Stimulated activated CD8-positive, alpha-beta memory T cell treated with anti-CD3 and anti-CD28 coated beads, Interleukin-15, amount 100 ng/mL, for 1 hour (primary cell): Measurements from ENCODE around the gene IGFL2.

Experiments
- DNase-seq: peaks from one replicate; pipeline ENCODE4 v3.0.0-alpha.2; 2020; ENCODE audit warnings: low read depth

IGFL2 gene

DNA sequence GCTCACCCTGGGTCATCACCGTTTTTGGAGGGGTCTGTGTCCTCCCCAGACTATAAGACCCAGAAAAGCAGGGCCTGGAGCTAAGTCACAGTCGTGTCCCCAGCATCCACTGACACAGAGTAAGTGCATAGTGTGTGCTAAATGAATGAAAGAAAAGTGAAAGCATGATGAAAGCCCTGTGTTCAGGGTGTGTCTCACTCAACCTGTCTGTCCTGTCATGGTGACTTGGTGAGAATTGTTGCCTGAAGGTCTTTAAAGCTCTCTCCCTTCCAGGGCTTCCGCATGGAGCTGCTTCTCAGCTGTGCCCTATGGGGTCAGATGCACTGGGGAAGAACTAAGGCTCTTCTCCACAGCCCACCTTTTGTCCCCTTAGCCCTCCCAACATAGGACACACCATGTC is 61.0 kb downstream of the IGFL2 start:
- no peak for DNase-seq

DNA sequence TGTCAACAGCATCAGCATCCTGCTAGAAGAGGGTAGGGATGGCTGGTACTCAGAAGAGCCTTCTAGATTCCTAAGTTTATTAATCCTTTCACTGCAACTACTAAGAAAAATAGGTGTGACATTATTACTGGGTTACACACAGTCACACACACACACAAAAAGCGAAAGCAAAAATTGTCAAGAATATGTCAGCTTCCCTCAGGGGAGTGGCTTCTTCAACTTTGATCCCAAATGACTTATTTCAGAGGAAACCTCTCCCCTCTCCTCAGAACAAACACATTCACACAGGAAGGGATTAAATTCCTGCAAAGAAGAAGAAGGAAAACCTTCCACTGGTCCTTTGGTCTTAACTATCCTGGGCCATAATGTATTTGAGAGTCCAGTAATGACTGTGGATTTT is 61.4 kb downstream of the IGFL2 start:
- no peak for DNase-seq

DNA sequence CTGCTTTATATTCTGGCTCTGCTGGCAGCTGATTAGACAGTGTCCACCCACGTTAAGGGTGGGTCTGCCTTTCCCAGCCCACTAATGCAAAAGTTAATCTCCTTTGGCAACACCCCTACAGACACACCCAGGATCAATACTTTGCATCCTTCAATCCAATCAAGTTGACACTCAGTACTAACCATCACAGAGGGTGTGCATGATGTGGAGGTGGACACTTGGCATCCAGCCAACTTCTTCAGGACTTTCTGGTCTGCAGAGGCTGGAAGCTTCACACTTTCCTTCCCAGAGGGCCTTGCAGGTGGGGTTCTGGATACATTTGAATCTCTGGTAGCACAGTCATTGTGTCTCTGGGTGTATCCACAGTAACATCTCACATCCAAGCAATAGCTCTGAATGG is 62.6 kb downstream of the IGFL2 start:
- no peak for DNase-seq
